Naive thymus-derived CD8-positive, alpha-beta T cell (primary cell): Measurements from ENCODE around the gene LRRC49. TPM values are rescaled to one million over a fixed set of nuclear protein-coding genes. Genes with fewer than 3 reads are reported as not detected.

Experiments
- ATAC-seq, 2 donors: fragments of 150-1000 bp; cut with Tn5 transposase in 1 of 2; sonication (Bioruptor Pico), chemical (Tn5 transposase) in 1 of 2; 1 replicate in 1 of 2; 2 replicates in 1 of 2; pipeline ENCODE4 v1.10.0; 2021; ENCODE audit warnings: mild to moderate bottlenecking in 2 of 2, moderate library complexity in 2 of 2
- POLR2A ChIA-PET: fragments of 350-600 bp; sonication (Branson Sonifier 250); formaldehyde crosslinking; loops from one replicate; lab custom pipeline; 2021; ENCODE audit warnings: antibody characterized with exemption; lab: Charles Lee
- DNase-seq, 10 donors: peaks; one replicate each; pipeline versions ENCODE4 v3.0.0 to v3.0.0-alpha.2; 2020 to 2022
- H3K27ac Mint-ChIP-seq, 10 donors: one replicate each; pipeline ENCODE4 v1.8.0; 2020 to 2022; ENCODE audit warnings: mild to moderate bottlenecking in 10 of 10, mixed read lengths in 10 of 10, moderate library complexity in 4 of 10, inconsistent platforms in 1 of 10
- H3K27me3 Mint-ChIP-seq, 5 donors: one replicate each; pipeline ENCODE4 v1.8.0; 2021 to 2022; ENCODE audit warnings: mixed read lengths in 5 of 5
- H3K36me3 Mint-ChIP-seq, 3 donors: one replicate each; pipeline ENCODE4 v1.8.0; 2020 to 2022; ENCODE audit warnings: mixed read lengths in 3 of 3, mild to moderate bottlenecking in 2 of 3, inconsistent platforms in 1 of 3
- H3K4me1 Mint-ChIP-seq, 4 donors: one replicate each; pipeline ENCODE4 v1.8.0; 2021 to 2022; ENCODE audit warnings: mixed read lengths in 4 of 4
- H3K4me3 Mint-ChIP-seq, 10 donors: one replicate each; pipeline ENCODE4 v1.8.0; 2020 to 2022; ENCODE audit warnings: mild to moderate bottlenecking in 10 of 10, mixed read lengths in 10 of 10, moderate library complexity in 6 of 10, inconsistent platforms in 1 of 10
- H3K9me3 Mint-ChIP-seq, 9 donors: one replicate each; pipeline ENCODE4 v1.8.0; 2020 to 2022; ENCODE audit warnings: mixed read lengths in 9 of 9, mild to moderate bottlenecking in 3 of 9, inconsistent platforms in 1 of 9, moderate library complexity in 1 of 9
- polyA plus RNA-seq, 3 donors: library from polyadenylated mRNA; unstranded; fragments of 300-500 nt; fragmentation: Illumina TruSeq; gene quantifications; one replicate each; pipeline ENCODE4 v1.2.3, GENCODE V29; 2021
- total RNA-seq, 8 experiments: library from RNA in 2 of 8; stranded (reverse) in 2 of 8; gene quantifications; one replicate each; pipeline ENCODE4 v1.2.3 and lab custom pipeline; 2021 to 2026

The LRRC49 gene
- total and polyA plus RNA-seq, 5 experiments from 2014 or later = not detected

DNA sequence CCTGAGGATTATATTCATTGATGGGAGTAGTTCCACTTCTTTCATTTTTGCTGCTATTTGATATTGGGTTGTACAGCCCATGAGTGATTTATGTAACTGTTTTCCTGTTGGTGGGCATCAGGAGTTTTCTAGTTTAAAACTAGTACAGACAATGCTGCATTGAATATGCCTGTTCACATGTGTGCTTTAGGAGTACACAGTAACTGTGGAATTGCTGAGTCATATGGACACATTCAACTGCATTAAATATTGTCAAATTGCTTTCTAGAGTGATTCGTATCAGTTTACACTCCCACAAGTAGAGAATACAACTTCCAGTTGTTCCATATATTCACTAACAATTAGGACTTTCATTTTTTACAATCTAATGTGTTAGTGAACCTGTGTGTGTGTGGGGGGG lies 162.8 kb downstream of the LRRC49 start:
- H3K4me3 Mint-ChIP-seq = no peak overlapping the region
- ATAC-seq (no peak), DNase-seq (no peak)
- H3K27me3 Mint-ChIP-seq = peaks cover 6 to 38% (median 13%) of the 10 kb centered on the region in 5 donors
- H3K9me3 Mint-ChIP-seq = peaks cover 0 to 16% (median 9%) of the 10 kb centered on the region in 9 donors
- POLR2A ChIA-PET = no interaction called here
- H3K4me1 Mint-ChIP-seq = no peaks in the 10 kb centered on the region
- no peak overlapping the region for H3K27ac Mint-ChIP-seq
- peaks cover 0 to 9% (median 0%) of the 10 kb centered on the region in 3 donors for H3K36me3 Mint-ChIP-seq

GRCh38 chr15:71056111-71056510 lies 163.5 kb downstream of the LRRC49 start:
- Mint-ChIP-seq H3K9me3 (peaks cover 0 to 22% (median 10%) of the 10 kb centered on the region in 9 donors), H3K4me3 (no peak overlapping the region), H3K4me1 (no peaks in the 10 kb centered on the region), H3K27me3 (peaks cover 7 to 44% (median 14%) of the 10 kb centered on the region in 5 donors), H3K27ac (no peak overlapping the region), H3K36me3 (peaks cover 0 to 16% (median 0%) of the 10 kb centered on the region in 3 donors)
- POLR2A ChIA-PET = no interaction called here
- DNase-seq (no peak), ATAC-seq (no peak)

DNA sequence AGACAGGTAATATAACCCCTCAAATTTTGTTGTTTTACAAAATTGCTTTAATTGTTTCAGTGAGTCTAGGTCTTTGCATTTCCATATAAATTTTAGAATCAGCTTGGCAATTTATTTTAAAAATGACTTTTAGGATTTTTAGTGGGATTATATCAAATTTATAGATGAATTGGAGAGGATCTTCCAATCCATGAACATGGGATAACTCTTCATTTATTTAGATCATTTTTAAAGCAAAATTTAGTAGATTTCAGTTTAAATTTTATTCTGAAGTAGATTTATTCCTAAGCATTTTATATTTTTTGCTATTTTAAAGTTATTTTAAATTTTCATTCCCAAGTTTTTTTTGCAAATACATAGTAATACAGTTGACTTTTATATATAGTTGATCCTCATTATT lies 164.5 kb downstream of the LRRC49 start:
- Mint-ChIP-seq H3K4me3 (no peak overlapping the region), H3K27me3 (peaks cover 9 to 46% (median 16%) of the 10 kb centered on the region in 5 donors), H3K4me1 (no peaks in the 10 kb centered on the region), H3K9me3 (peaks cover 0 to 29% (median 11%) of the 10 kb centered on the region in 9 donors), H3K27ac (no peak overlapping the region), H3K36me3 (peaks cover 0 to 21% (median 0%) of the 10 kb centered on the region in 3 donors)
- DNase-seq = no peak
- no peak for ATAC-seq
- POLR2A ChIA-PET = no interaction called here

DNA sequence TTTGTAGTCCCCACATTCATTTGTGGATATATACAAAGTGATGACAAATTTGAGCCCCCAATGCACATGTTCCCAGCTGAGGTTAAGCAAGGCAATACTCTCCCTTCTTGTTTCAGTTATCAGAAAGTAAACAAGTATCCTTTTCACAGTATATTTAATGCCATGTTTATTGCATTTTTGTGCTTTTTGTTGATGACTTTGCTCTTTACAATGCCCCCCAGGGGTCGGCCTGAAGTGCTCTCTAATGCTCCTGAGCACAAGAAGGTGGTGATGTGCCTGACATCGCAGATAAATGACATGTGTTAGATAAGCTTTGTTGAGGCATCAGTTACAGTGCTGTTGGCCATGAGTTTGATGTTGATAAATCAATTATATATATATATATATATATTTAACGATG lies 165.0 kb downstream of the LRRC49 start:
- ATAC-seq (no peak), DNase-seq (no peak)
- POLR2A ChIA-PET = no interaction called here
- peaks cover 0 to 21% (median 0%) of the 10 kb centered on the region in 3 donors for H3K36me3 Mint-ChIP-seq
- H3K9me3 Mint-ChIP-seq = peaks cover 0 to 29% (median 11%) of the 10 kb centered on the region in 9 donors
- no peak overlapping the region for H3K27ac Mint-ChIP-seq
- no peak overlapping the region for H3K4me3 Mint-ChIP-seq
- H3K27me3 Mint-ChIP-seq = peaks cover 10 to 46% (median 16%) of the 10 kb centered on the region in 5 donors
- no peaks in the 10 kb centered on the region for H3K4me1 Mint-ChIP-seq

- Mint-ChIP-seq H3K36me3 (peaks cover 0 to 21% (median 0%) of the 10 kb centered on the region in 3 donors), H3K27me3 (peaks cover 11 to 54% (median 25%) of the 10 kb centered on the region in 5 donors), H3K4me1 (no peaks in the 10 kb centered on the region), H3K9me3 (peaks cover 0 to 29% (median 11%) of the 10 kb centered on the region in 9 donors), H3K27ac (no peak overlapping the region), H3K4me3 (no peak overlapping the region)
- DNase-seq (no peak), ATAC-seq (no peak)
- POLR2A ChIA-PET = no interaction called here
Measured at GRCh38 chr15:71060983-71061382, 168.4 kb downstream of the LRRC49 start.

- DNase-seq = no peak
- H3K4me3 Mint-ChIP-seq = no peak overlapping the region
- POLR2A ChIA-PET = no interaction called here
Measured at GRCh38 chr15:71066983-71067382, 174.4 kb downstream of the LRRC49 start.

GRCh38 chr15:71069693-71070092 lies 177.1 kb downstream of the LRRC49 start:
- ATAC-seq (no peak), DNase-seq (no peak)
- Mint-ChIP-seq H3K9me3 (peaks cover 0 to 14% (median 4%) of the 10 kb centered on the region in 9 donors), H3K27ac (no peak overlapping the region), H3K27me3 (peaks cover 10 to 59% (median 20%) of the 10 kb centered on the region in 5 donors), H3K36me3 (peaks cover 0 to 6% (median 0%) of the 10 kb centered on the region in 3 donors), H3K4me1 (no peaks in the 10 kb centered on the region), H3K4me3 (no peak overlapping the region)
- POLR2A ChIA-PET = no interaction called here

More at GRCh38 chr15:71066983-71067382, 174.4 kb downstream of the LRRC49 start:
- no peak for ATAC-seq
- Mint-ChIP-seq H3K27me3 (peaks cover 13 to 61% (median 19%) of the 10 kb centered on the region in 5 donors), H3K36me3 (peaks cover 0 to 6% (median 0%) of the 10 kb centered on the region in 3 donors), H3K9me3 (peaks cover 0 to 4% (median 0%) of the 10 kb centered on the region in 9 donors), H3K4me1 (no peaks in the 10 kb centered on the region), H3K27ac (no peak overlapping the region)

DNA sequence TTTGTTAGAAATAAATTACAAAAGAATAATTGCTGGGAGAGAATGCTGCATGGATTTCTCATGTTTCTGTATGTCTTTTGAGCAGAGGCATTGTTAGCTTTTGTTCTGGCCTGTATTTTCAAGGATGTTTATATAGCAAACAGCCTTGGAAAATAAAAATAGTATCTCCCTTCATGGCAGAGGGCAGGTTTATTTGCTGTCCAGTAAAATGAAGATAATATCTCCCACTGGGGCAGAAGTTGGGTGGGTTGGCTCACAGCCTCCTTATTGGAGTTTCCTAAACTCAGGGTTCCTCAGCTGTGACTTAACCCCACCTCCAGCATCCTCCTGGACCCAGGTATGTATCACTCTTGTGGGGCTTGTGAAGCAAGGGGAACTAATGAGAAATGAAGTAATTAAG lies 178.9 kb downstream of the LRRC49 start:
- ATAC-seq (no peak), DNase-seq (no peak)
- H3K36me3 Mint-ChIP-seq = peaks cover 0 to 6% (median 0%) of the 10 kb centered on the region in 3 donors
- peaks cover 9 to 50% (median 17%) of the 10 kb centered on the region in 5 donors for H3K27me3 Mint-ChIP-seq
- no peak overlapping the region for H3K4me3 Mint-ChIP-seq
- H3K9me3 Mint-ChIP-seq = peaks cover 0 to 19% (median 4%) of the 10 kb centered on the region in 9 donors
- no peak overlapping the region for H3K27ac Mint-ChIP-seq
- POLR2A ChIA-PET = no interaction called here
- no peaks in the 10 kb centered on the region for H3K4me1 Mint-ChIP-seq

DNA sequence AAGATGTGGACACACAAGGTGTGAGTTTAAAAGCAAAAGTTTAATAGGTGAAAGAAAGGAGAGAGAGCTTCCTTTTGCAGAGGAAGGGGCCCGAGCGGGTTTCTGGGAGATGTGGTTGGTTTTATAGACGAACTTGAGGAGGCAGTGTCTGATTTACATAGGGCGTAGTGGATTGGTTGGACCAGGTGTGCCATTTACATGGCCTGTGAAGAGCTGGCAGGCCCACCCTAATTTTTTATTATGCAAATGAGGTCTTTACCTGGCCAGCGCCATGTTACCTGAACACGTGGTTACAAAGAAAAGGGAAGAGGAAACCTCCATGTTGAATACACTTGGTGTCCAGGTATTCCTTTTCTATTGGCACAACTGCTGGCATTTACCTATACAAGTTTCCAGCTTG lies 179.8 kb downstream of the LRRC49 start:
- H3K27me3 Mint-ChIP-seq = peaks cover 9 to 41% (median 13%) of the 10 kb centered on the region in 5 donors
- peaks cover 0 to 24% (median 6%) of the 10 kb centered on the region in 9 donors for H3K9me3 Mint-ChIP-seq
- H3K4me1 Mint-ChIP-seq = no peaks in the 10 kb centered on the region
- H3K4me3 Mint-ChIP-seq = no peak overlapping the region
- POLR2A ChIA-PET = no interaction called here
- peaks cover 0 to 6% (median 0%) of the 10 kb centered on the region in 3 donors for H3K36me3 Mint-ChIP-seq
- ATAC-seq (no peak), DNase-seq (no peak)
- H3K27ac Mint-ChIP-seq = no peak overlapping the region

GRCh38 chr15:71078506-71079207 lies 186.0 kb downstream of the LRRC49 start:
- no peaks in the 10 kb centered on the region for H3K4me1 Mint-ChIP-seq
- POLR2A ChIA-PET = no interaction called here
- no peak overlapping the region for H3K27ac Mint-ChIP-seq

GRCh38 chr15:71079208-71080044 lies 186.8 kb downstream of the LRRC49 start:
- ATAC-seq = no peak
- no peak for DNase-seq
- no peak overlapping the region for H3K27ac Mint-ChIP-seq

More at GRCh38 chr15:71078506-71079207, 186.0 kb downstream of the LRRC49 start:
- DNase-seq (no peak), ATAC-seq (no peak)
- peaks cover 13 to 56% (median 17%) of the 10 kb centered on the region in 5 donors for H3K27me3 Mint-ChIP-seq
- H3K4me3 Mint-ChIP-seq = no peak overlapping the region
- peaks cover 0 to 8% (median 0%) of the 10 kb centered on the region in 3 donors for H3K36me3 Mint-ChIP-seq
- H3K9me3 Mint-ChIP-seq = peaks cover 0 to 34% (median 8%) of the 10 kb centered on the region in 9 donors

DNA sequence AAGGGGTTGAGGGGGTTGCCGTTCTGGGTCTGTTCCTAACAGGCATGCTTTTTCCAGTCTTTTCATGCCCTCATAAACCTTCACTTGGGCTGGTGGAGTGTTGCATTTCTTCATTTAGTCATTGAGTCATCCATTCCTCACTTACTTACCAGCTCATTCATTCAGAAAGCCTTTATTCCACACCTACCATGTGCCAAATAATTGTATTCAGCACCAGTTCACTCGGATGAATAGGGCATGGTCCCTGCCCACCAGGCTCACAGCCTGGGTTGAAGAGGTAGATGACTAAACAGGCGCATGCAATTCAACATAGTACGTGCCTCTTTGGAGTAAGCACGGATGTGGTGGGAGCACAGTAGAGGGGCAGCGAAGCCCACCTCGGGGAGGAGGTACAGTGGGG lies 187.5 kb downstream of the LRRC49 start:
- Mint-ChIP-seq H3K36me3 (peaks cover 0 to 8% (median 0%) of the 10 kb centered on the region in 3 donors), H3K27me3 (peaks cover 15 to 51% (median 19%) of the 10 kb centered on the region in 5 donors), H3K9me3 (peaks cover 0 to 20% (median 7%) of the 10 kb centered on the region in 9 donors), H3K4me1 (no peaks in the 10 kb centered on the region), H3K27ac (no peak overlapping the region), H3K4me3 (no peak overlapping the region)
- ATAC-seq (no peak), DNase-seq (no peak)
- POLR2A ChIA-PET = no interaction called here

More at GRCh38 chr15:71079208-71080044, 186.8 kb downstream of the LRRC49 start:
- Mint-ChIP-seq H3K4me3 (no peak overlapping the region), H3K36me3 (peaks cover 0 to 8% (median 0%) of the 10 kb centered on the region in 3 donors), H3K9me3 (peaks cover 0 to 26% (median 7%) of the 10 kb centered on the region in 9 donors), H3K4me1 (no peaks in the 10 kb centered on the region), H3K27me3 (peaks cover 15 to 56% (median 19%) of the 10 kb centered on the region in 5 donors)
- POLR2A ChIA-PET = no interaction called here
